Caco-2 (cell line): Measurements from ENCODE around the gene EPHB2. TPM values are rescaled to one million over a fixed set of nuclear protein-coding genes. Genes with fewer than 3 reads are reported as not detected.

ENCODE experiments used
- BruUV-seq: library from RNA; stranded (reverse); fragments of 400-500 nt; replicated peaks from 2 replicates; lab custom pipeline; 2021; lab: Mats Ljungman, UMichigan
- CTCF ChIA-PET: fragments of 300-600 bp; sonication (Branson Sonifier 250); formaldehyde crosslinking; loops from one replicate; lab custom pipeline; 2022; ENCODE audit warnings: antibody characterized with exemption; lab: Charles Lee
- POLR2A ChIA-PET: fragments of 300-600 bp; sonication (Branson Sonifier 250); formaldehyde crosslinking; loops from one replicate; lab custom pipeline; 2022; ENCODE audit warnings: antibody characterized with exemption; lab: Charles Lee
- DNase-seq, 2 experiments: peaks; one replicate each; pipeline versions ENCODE4 v3.0.0 to v3.0.0-alpha.2; 2020 to 2022
- H3K27me3 ChIP-seq: replicated peaks from 2 replicates; pipeline ENCODE4 v1.6.0; 2011; ENCODE audit warnings: low read length; ENCODE audit not compliant: control insufficient read depth, insufficient read depth
- H3K36me3 ChIP-seq: 2 replicates; pipeline ENCODE4 v1.5.1; 2011; ENCODE audit warnings: low read length; ENCODE audit not compliant: control insufficient read depth, insufficient read depth
- H3K4me1 ChIP-seq: fragments of 250-450 bp; sonication (Bioruptor Pico); 2 replicates; pipeline ENCODE4 v1.5.1; 2020; ENCODE audit warnings: mild to moderate bottlenecking
- H3K4me3 ChIP-seq: 2 replicates; pipeline ENCODE4 v1.5.1; 2011; ENCODE audit warnings: low read depth, mild to moderate bottlenecking, control low read depth, low read length
- H3K9me3 ChIP-seq: fragments of 250-450 bp; sonication (Bioruptor Pico); 2 replicates; pipeline ENCODE4 v1.5.1; 2020; ENCODE audit warnings: mild to moderate bottlenecking, moderate library complexity
- H3K27ac Mint-ChIP-seq: one replicate; pipeline ENCODE4 v1.8.0; 2022; ENCODE audit warnings: mixed read lengths; ENCODE audit not compliant: unreplicated experiment
- H3K27me3 Mint-ChIP-seq: one replicate; pipeline ENCODE4 v1.8.0; 2022; ENCODE audit warnings: mixed read lengths; ENCODE audit not compliant: insufficient read depth, unreplicated experiment
- H3K36me3 Mint-ChIP-seq: one replicate; pipeline ENCODE4 v1.8.0; 2022; ENCODE audit warnings: mild to moderate bottlenecking, mixed read lengths; ENCODE audit not compliant: insufficient read depth, unreplicated experiment
- H3K4me1 Mint-ChIP-seq: one replicate; pipeline ENCODE4 v1.8.0; 2022; ENCODE audit warnings: low read depth, mixed read lengths; ENCODE audit not compliant: unreplicated experiment
- H3K4me3 Mint-ChIP-seq: one replicate; pipeline ENCODE4 v1.8.0; 2022; ENCODE audit warnings: mild to moderate bottlenecking, moderate library complexity, mixed read lengths; ENCODE audit not compliant: unreplicated experiment
- H3K9me3 Mint-ChIP-seq: one replicate; pipeline ENCODE4 v1.8.0; 2022; ENCODE audit warnings: mixed read lengths; ENCODE audit not compliant: unreplicated experiment
- intact Hi-C: fragments of 100-400 bp; cut with micrococcal nuclease; formaldehyde crosslinking; loops from one replicate; pipeline ENCODE4 v1.10.0; 2022; ENCODE audit not compliant: unreplicated experiment
- total RNA-seq: library from RNA; stranded (reverse); gene quantifications from 2 replicates; pipeline ENCODE4 v1.2.3, GENCODE V29; 2022
- TF ChIP-seq, protein P1 (sequence below), 2 experiments: fragments of 200-600 bp in 1 of 2; IDR thresholded peaks; 1 replicate in 1 of 2; 2 replicates in 1 of 2; pipeline versions ENCODE4 v1.5.1 to v1.8.0; 2011 to 2022; ENCODE audit warnings: antibody characterized with exemption in 1 of 2, control low read depth in 1 of 2, inconsistent platforms in 1 of 2, low read depth in 1 of 2, low read length in 1 of 2, mild to moderate bottlenecking in 1 of 2, moderate library complexity in 1 of 2; ENCODE audit not compliant: insufficient read depth in 1 of 2, severe bottlenecking in 1 of 2, unreplicated experiment in 1 of 2

EPHB2 gene
- total RNA-seq, 1 experiment from 2014 or later, result 30.1 TPM

DNA sequence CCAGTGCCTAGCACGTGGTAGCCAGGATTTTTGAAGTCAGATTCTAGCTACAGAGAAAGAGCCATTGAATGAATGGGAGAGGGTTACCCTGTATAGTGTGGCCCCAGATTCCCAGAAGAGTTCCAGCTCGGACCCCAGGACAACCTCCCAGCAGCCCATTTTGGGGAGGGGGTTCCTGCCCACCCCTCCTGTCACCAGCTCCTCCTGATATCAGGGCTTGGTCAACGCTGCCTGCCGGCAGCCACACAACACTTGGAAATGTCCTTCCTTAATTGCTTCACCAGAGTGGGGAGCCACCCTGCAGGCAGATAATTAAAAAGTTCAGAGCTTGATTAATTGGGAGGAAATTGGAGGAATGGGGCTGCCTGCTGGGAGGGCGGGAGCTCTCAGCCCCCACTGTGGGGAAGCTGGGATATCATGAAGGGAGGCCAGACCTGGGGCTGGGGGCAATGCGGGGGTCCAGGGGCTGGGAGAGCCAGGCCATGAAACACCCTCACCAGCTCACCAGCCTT, 141.6 kb downstream of the EPHB2 start:
- H3K4me3 ChIP-seq, result no peak overlapping the region
- Mint-ChIP-seq H3K4me3 (no peak overlapping the region), H3K27ac (no peak overlapping the region), H3K27me3 (no peaks in the 10 kb centered on the region), H3K4me1 (no peaks in the 10 kb centered on the region), H3K36me3 (no peaks in the 10 kb centered on the region), H3K9me3 (no peaks in the 10 kb centered on the region)
- ChIA-PET CTCF (no interaction called here), POLR2A (no interaction called here)
- no peaks in the 10 kb centered on the region for H3K27me3 ChIP-seq
- TF ChIP-seq, protein P1, sequence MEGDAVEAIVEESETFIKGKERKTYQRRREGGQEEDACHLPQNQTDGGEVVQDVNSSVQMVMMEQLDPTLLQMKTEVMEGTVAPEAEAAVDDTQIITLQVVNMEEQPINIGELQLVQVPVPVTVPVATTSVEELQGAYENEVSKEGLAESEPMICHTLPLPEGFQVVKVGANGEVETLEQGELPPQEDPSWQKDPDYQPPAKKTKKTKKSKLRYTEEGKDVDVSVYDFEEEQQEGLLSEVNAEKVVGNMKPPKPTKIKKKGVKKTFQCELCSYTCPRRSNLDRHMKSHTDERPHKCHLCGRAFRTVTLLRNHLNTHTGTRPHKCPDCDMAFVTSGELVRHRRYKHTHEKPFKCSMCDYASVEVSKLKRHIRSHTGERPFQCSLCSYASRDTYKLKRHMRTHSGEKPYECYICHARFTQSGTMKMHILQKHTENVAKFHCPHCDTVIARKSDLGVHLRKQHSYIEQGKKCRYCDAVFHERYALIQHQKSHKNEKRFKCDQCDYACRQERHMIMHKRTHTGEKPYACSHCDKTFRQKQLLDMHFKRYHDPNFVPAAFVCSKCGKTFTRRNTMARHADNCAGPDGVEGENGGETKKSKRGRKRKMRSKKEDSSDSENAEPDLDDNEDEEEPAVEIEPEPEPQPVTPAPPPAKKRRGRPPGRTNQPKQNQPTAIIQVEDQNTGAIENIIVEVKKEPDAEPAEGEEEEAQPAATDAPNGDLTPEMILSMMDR (IDR thresholded peaks at IDR 0.05; ENCODE audit: insufficient read depth in 1 of 2, low read depth in 1 of 2, low read length in 1 of 2, severe bottlenecking in 1 of 2, unreplicated experiment in 1 of 2), result no peak
- DNase-seq, result no peak
- H3K4me1 ChIP-seq, result no peaks in the 10 kb centered on the region
- no TSS peak for BruUV-seq
- no peaks in the 10 kb centered on the region for H3K9me3 ChIP-seq
- H3K36me3 ChIP-seq, result no peaks in the 10 kb centered on the region
- intact Hi-C loops, result no loop called here

GRCh38 chr1:22853651-22854185, 143.1 kb downstream of the EPHB2 start:
- POLR2A ChIA-PET, result no interaction called here
- no peak overlapping the region for H3K4me3 ChIP-seq
- DNase-seq, result no peak
- H3K4me1 ChIP-seq, result no peaks in the 10 kb centered on the region
- H3K27me3 ChIP-seq, result no peaks in the 10 kb centered on the region
- TF ChIP-seq, protein P1 (IDR thresholded peaks at IDR 0.05; ENCODE audit: insufficient read depth in 1 of 2, low read depth in 1 of 2, low read length in 1 of 2, severe bottlenecking in 1 of 2, unreplicated experiment in 1 of 2), result no peak
- no peaks in the 10 kb centered on the region for H3K36me3 Mint-ChIP-seq
- CTCF ChIA-PET, result no interaction called here
- H3K9me3 Mint-ChIP-seq, result no peaks in the 10 kb centered on the region
- no peak overlapping the region for H3K27ac Mint-ChIP-seq
- no peaks in the 10 kb centered on the region for H3K9me3 ChIP-seq
- intact Hi-C loops, result no loop called here
- BruUV-seq, result no TSS peak
- no peaks in the 10 kb centered on the region for H3K36me3 ChIP-seq
- no peaks in the 10 kb centered on the region for H3K27me3 Mint-ChIP-seq
- H3K4me3 Mint-ChIP-seq, result no peak overlapping the region
- no peaks in the 10 kb centered on the region for H3K4me1 Mint-ChIP-seq

DNA sequence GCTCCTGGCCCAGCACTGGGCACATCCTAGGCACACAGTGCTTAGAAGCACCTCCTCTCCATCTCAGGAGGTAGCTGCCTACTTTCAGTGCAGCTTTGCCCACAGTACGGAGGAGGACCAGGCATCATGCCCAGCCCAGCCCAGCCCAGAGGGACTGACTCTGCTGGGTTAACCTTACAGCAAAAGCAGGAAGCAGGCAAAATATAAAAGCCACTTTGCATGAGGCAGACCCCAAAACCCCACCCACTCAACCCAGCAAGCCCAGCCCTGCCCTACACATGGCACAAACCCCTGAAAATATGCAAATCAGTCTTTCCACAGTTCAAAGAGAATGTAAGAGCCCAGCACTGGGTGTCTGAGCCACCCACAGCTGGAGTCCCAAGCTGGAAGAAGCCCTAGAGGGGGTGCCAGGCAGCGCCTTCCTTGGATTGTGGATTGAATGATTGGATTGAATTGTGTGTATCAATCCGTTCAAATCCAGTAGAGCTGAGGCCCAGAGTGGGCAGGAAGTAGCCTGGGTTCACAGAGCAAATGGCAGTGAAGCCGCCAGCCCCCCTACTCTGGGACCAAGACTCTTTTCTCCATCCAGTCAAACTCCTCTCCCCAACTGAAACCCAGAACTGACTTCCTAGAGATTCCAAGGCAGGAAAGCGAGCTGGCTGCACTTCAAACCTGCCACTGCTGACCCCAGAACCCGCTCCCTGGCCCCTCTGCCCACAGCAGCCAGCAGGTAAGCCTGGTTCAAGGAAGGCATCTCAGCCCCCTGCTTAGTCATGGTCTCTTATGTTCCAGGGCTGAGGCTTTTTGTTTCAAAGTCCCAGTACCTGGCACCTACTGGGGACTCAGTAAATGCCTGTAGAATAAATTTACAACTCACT, 144.3 kb downstream of the EPHB2 start:
- no peak overlapping the region for H3K27ac Mint-ChIP-seq
- no peaks in the 10 kb centered on the region for H3K4me1 Mint-ChIP-seq
- no TSS peak for BruUV-seq
- Histone ChIP-seq H3K4me1 (no peaks in the 10 kb centered on the region), H3K27me3 (no peaks in the 10 kb centered on the region), H3K4me3 (no peak overlapping the region), H3K9me3 (no peaks in the 10 kb centered on the region), H3K36me3 (no peaks in the 10 kb centered on the region)
- no peaks in the 10 kb centered on the region for H3K9me3 Mint-ChIP-seq
- no peak for DNase-seq
- no peaks in the 10 kb centered on the region for H3K27me3 Mint-ChIP-seq
- peaks cover under 1% of the 10 kb centered on the region for H3K36me3 Mint-ChIP-seq
- intact Hi-C loops, result no loop called here
- H3K4me3 Mint-ChIP-seq, result no peak overlapping the region
- POLR2A ChIA-PET, result no interaction called here
- TF ChIP-seq, protein P1 (IDR thresholded peaks at IDR 0.05; ENCODE audit: insufficient read depth in 1 of 2, low read depth in 1 of 2, low read length in 1 of 2, severe bottlenecking in 1 of 2, unreplicated experiment in 1 of 2), result no peak
- CTCF ChIA-PET, result no interaction called here
